ENCODE results near the gene CDH16.
"Not testable (repeated sequence)": the region's sequence is repeated elsewhere in the genome, so short reads cannot be mapped to it uniquely, and the experiment has no call there.

The CDH16 gene

DNA sequence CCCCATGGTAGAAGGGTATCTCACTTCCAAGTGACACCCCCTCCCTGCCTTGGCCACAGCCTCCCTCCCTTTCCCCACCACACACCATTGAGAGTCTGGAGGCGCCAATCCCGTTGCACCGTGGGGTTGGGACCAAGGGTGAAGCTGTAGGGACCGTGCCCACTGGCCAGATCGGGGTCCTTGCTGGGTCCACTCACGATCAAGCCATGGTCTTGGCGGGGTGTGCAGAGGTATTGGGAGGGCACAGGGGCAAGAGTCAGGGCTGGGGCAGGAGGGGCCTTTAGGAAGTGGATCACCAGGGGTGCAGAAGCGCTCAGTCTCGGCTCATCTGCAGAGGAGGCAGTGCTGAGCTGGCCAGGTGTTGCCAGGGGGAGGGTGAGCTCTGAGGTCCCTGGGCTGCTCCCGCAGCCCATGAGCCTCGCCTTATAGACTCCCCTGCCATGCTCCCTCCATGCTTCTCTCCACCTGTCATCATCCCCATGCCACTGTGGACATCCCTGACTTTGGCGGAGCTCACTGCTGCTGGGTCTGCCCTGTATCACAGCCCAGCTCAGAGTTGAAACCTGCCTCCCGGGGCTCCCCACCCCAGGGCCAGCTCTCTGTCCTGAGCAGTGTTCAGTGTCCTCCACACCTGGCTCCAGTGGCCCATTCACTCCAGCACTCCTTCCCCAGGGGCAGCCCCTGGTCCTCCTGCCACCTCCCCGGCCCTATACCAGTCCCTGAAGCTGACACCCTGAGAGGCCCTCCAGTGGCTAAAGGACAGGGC is 8.3 kb downstream of the CDH16 start:
- no peak for DNase-seq

- no peak for DNase-seq
Measured at GRCh38 chr16:66908762-66909559, 9.7 kb downstream of the CDH16 start.

DNA sequence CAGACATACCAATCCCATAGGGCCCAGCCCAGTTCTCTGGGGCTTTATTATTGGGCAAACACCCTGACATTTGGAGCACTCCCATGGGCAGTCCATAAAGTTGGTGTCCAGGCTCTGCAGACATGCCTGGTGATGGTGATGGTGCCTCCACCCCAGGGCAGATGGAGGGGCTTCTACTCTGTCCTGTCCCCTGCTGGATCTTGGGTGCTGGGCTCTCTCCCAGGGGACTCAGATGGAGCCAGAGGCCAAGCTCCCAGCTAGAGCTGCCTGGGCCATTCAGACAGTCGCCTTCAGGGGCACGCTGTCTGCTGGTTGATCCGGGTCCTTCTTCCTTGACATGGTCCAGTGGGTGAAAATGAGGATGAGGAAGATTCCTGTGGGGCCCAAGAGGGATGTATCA is 10.6 kb downstream of the CDH16 start:
- no peak for DNase-seq

- DNase-seq = no peak
Measured at GRCh38 chr16:66906916-66907836, 11.5 kb downstream of the CDH16 start.

DNA sequence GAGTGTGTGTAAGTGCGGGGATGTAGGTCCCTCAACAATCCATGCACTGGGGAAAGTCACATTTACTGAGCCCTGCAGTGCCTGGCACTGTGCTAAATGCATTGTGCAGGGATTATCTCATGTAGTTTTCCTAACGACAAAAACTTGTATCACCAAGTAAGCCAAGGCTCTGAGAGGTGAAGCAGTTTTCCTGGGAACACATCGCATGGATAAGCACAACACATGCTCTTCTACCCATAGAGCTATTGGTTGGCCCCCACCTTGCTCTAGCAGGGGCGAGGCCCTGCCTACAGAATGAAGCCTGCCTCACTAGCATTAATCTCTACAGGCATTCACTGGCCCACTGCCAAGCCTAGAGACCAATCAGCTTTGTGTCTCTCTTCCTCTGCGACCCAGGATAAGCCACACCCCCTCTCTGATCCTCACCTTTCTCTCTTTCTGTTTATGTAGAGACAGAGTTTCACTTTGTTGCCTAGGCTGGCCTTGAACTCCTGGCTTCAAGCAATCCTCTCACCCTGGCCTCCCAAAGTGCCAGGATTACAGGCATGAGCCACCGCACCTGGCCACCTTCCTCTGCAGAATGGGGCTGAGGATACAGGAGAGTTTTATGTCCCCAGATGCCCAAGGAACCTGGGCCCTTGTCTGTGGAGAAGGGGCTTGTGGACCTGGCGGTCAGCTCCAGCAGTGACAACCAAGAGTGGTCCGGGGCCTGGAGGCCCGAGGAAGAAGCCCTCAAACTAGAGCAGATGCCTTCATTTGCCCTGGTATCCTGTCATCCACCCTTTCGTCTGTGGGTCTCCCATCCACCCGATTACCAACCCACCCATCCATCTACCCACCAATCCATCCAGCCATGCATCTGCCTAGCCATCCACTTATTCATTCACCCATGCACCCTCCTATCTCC is 12.8 kb downstream of the CDH16 start:
- DNase-seq = no peak

- no peak for DNase-seq
Measured at GRCh38 chr16:66904846-66905632, 13.6 kb downstream of the CDH16 start.

GRCh38 chr16:66904428-66904845 is 14.2 kb downstream of the CDH16 start:
- no peak for DNase-seq

DNA sequence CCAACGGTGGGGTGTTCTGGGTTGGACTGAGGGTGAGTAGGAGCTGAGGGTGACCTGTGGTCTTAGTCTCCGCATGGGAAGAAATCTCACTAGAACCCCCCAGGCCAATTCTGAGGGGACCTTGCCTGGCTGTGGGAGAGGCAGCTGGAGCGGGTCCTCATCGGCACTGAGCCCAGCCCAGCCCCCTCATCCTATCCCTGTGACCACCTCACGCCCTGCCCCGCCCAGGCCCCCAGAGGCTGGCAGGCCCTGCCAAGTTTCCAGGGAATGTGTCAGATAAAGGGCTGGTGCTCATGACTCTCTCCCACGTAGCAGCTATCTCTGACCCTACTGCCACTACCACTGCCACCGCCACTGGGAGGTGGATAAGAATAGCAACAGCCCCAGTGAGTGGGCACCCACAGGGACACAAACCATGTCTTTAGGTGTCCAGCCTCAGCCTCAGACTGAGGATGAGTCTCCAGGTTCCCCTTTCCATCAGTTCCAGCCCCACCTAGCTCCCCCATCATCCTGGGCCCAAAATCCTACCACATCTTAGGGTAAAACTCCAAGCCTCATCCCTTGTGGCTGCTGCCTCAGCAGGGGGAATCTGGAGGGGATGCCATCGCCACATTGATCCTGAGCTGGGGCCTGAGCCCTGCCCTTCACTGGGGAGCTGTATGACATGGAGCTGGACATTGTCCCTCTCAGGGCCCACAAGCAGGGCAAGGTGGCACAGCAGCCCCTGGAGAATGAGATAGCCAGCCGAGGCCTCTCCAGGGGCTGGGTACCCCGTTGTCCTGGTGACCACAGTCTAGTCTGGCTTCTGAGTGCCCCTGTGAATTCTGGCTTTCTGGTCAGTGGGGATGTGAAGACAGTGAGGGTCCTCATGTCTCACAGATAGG is 14.9 kb downstream of the CDH16 start:
- DNase-seq = no peak

DNA sequence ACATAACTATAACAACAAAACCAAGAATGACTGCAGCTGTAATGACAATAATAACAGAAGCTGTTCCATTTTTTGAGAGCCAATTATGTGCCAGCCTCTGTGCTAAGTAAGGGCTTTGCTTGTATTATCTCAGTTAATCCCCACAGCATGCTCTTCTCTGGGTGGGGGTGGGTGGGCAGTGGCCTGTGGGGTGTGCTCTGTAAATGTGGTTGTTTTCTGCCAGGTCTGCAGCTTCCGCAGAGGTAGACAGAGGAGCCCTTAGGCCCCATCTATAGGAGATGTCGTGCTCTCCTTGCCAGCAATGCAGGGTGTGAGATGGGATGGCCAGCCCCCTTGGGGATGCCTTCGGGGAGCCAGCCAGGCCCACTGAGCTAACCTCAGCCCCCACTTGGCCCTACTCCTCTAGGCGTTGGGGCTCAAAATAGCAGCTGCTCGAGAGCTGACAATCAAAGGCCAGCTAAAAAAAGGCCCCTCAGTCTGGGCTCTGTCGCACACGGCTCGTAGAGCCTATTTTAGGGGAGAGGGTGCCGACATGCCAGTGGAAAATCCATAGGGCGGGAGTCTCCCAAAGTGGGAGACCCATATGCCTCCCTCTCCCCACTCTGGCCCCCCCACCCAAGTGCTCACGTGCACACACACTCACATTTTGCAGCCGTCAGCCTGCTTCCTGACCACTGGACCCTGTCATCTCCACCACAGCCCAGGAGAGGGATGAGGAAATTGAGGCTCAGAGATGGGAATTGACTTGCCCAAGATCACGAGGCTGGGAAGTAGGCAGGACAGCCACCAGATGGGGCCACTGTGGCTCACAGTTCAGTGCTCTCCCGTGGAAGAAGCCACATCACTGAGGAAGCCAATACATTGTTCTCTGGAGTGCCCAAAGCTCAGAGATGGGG is 15.8 kb downstream of the CDH16 start:
- no peak for DNase-seq

DNA sequence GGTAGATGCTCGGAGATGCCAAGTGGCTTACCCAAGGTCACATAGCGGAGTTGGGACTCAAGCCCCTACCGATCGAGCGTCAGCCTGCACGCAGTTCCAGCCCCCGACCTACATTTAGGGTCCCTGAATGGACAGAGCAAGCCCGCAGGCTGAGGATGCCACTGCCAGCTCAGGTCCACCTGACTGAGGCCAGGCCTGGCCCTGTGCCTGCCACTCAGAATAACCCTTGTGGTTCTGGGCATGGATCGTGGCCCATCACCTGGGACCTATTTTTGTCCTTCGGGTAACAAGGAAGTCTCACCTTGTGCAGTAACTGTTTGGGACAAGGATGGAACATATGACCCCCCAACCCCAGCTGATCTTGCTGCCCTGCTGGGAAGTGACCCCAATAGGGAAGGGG is 17.1 kb downstream of the CDH16 start:
- DNase-seq = no peak

GRCh38 chr16:66900721-66901441 is 17.8 kb downstream of the CDH16 start:
- no peak for DNase-seq

DNA sequence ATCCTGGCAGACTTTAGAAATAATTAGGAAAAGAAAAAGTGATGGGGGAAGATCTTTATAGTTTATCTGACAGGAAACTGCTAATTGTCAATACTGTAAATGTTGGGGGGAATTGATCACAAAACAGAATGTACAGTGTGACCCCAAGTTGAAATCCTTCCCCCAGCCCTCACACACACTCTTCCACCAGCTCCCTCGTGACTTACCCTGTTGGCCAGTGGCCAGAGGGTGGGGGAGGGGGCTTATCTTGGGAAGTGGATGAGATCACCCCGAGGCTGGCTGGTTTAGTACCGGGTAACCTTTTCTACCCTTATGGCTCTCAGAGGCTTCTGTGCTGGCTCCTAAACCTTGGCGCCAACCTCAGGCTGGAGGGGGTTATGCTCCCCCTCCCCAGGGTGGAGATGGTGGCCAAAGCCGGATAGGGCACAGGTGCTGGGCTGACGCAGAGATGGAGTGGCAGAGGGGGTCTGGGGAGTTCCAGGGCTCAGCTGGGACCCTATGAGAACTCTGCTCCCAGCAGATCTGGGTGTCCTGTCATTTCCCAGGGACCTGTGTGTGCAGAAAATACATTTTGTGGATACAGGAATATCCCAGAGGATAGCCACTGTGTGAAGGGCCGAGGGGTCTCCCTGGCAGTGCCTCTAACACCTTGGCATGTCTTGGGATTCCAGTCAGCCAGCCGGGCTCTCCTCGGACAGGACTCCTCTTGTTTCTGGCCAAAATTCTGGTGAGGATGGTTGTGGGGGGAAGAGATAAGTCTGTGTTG is 18.6 kb downstream of the CDH16 start:
- no peak for DNase-seq

DNA sequence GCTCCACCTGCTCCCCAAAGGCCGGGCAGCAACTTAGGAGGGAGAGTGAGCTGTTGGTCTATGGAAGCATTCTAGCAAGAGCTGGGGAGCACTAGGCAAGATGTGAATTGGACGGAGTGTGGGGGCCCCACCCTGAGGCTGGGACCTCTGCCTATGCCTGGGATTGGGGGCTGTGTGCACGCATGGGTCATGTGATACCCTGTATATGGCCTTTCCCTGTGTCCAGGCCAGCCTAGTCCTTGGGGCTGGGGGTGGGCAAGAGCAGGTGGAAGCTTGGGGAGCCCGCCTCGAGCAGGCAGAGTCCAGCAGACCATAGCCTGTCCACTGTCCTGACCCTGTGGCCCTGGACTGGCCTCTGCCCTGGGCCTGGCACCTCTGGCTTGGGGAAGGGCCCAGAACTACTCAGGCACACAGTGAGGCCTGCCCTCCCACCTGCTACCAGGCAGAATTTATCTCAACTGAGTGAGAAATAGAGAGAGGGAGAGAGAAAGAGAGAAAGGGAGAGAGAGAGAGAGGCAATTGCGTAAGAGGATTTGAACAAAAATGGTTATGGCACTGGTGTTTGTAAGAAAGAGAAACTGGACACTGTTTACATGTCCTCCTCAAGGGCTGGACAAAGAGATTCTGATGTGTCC is 19.3 kb downstream of the CDH16 start:
- no peak for DNase-seq

DNA sequence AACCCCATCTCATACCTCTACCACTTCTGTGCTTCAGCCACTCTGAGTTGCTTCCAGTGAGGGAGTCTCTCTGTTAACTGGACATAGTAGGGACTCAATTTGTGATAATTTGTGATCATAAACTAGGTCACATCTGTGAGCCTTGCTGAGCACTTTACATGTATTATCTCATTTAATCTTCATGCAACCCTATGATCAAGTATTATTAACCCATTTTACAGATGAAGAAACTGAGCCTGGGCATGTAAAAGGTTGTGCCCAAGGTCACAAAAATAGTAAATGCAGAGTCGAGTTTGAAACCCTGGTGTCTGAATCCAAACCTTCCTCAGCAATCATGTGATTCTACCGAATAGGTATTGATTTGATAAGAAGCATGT is 19.8 kb downstream of the CDH16 start:
- DNase-seq = no peak

- DNase-seq = no peak
Measured at GRCh38 chr16:66898207-66898606, 20.5 kb downstream of the CDH16 start.

GRCh38 chr16:66896682-66897081 is 22.0 kb downstream of the CDH16 start:
- DNase-seq = not testable (repeated sequence)

DNA sequence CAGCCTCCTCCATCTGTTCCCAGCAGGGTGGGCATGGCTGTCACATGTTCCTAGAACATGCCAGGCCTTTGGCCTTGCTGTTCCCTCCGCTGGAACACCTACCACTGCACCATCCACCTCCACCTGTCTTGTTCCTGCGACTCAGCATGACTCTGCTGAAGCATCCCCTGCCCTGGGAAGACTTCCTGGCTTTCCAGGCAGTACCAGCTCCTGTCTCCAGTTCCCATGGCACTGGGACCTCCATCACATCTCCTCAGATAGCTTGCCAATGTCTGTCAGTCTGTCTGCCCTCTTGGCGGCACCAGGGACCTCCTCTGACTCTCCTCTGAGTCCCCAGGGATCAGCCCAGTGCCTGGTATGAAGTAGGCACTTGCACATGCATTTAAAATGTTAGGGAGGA is 22.7 kb downstream of the CDH16 start:
- no peak for DNase-seq
